Testis (tissue), 3 donors: ENCODE results near the gene TMIGD1. TPM values are rescaled to one million over a fixed set of nuclear protein-coding genes. Genes with fewer than 3 reads are reported as not detected.

Experiments used
- DNase-seq: peaks from one replicate; pipeline ENCODE4 v3.0.0-alpha.2; 2019
- H3K27ac ChIP-seq, 2 donors: fragments of 200-600 bp; sonication (generic); one replicate each; pipeline ENCODE4 v1.5.1; 2019
- H3K27me3 ChIP-seq: fragments of 200-600 bp; sonication (generic); one replicate; pipeline ENCODE4 v1.5.1; 2019
- H3K36me3 ChIP-seq: fragments of 200-600 bp; sonication (generic); one replicate; pipeline ENCODE4 v1.5.1; 2017; ENCODE audit warnings: low read depth; ENCODE audit errors: missing control alignments
- H3K4me1 ChIP-seq: fragments of 200-600 bp; sonication (generic); one replicate; pipeline ENCODE4 v1.5.1; 2019
- H3K4me3 ChIP-seq, 2 donors: fragments of 200-600 bp; sonication (generic); one replicate each; pipeline ENCODE4 v1.5.1; 2017 to 2019
- H3K9me3 ChIP-seq: fragments of 200-600 bp; sonication (generic); one replicate; pipeline ENCODE4 v1.5.1; 2017
- POLR2A ChIP-seq: fragments of 450-650 bp; IDR thresholded peaks from one replicate; pipeline ENCODE4 v1.6.1; 2017; ENCODE audit warnings: antibody characterized with exemption, mild to moderate bottlenecking, moderate library complexity
- WGBS, 2 donors: methylation state at CpG; one replicate each; pipeline ENCODE4 v1.1.5; 2018; 5-methylcytosine and 5-hydroxymethylcytosine counted together
- intact Hi-C: fragments of 100-400 bp; cut with DNase I; formaldehyde crosslinking; loops from one replicate; pipeline ENCODE4 v1.15.1; 2023; ENCODE audit warnings: low total_unique reads
- polyA plus RNA-seq: library from polyadenylated mRNA; stranded (reverse); fragments of 350-450 nt; fragmentation: Illumina TruSeq; extraction: RNeasy Lipid Tissue Mini Kit (QIAGEN cat#74804); gene quantifications from one replicate; pipeline ENCODE4 v1.2.3, GENCODE V29; 2014; ENCODE audit warnings: low read depth, low replicate concordance; ENCODE audit not compliant: insufficient read depth
- total RNA-seq, 2 donors: library from RNA; depleted of rRNA; stranded (reverse); fragments of >200 nt; gene quantifications; one replicate each; pipeline ENCODE4 v1.2.3, GENCODE V29; 2016
- TF ChIP-seq, protein P1 (sequence below), 3 experiments: fragments of 450-650 bp in 2 of 3; fragments of 200-600 bp in 1 of 3; sonication (generic) in 1 of 3; IDR thresholded peaks; one replicate each; pipeline ENCODE4 v1.5.1; 2016 to 2019; ENCODE audit warnings: antibody characterized with exemption in 3 of 3, mild to moderate bottlenecking in 2 of 3, moderate library complexity in 1 of 3

The TMIGD1 gene
- total and polyA plus RNA-seq, 3 donors from 2014 or later: not detected

DNA sequence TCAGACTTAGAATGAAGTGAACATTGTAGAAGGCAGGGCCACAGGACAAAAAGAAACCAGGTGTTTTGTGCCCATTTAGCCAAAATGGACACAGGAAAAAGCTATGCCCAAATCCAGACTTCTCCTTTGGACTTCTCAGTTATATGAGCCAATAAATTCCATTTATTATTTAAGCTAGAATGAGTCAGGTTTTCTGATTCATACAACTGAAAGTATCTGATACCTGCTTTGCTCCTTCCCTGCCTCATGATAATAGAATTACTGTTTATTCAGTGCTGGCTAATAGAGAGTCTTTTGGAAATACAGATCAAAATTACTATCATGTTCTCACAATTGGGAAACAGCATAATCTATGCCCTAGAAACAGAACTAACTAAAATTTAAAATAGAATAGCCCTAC, 36.1 kb upstream of the TMIGD1 start:
- Histone ChIP-seq H3K27ac (no peak overlapping the region), H3K36me3 (no peaks in the 10 kb centered on the region), H3K4me1 (no peaks in the 10 kb centered on the region), H3K9me3 (no peaks in the 10 kb centered on the region), H3K4me3 (no peak overlapping the region), H3K27me3 (no peaks in the 10 kb centered on the region)
- TF ChIP-seq POLR2A: no peak
- TF ChIP-seq, protein P1, sequence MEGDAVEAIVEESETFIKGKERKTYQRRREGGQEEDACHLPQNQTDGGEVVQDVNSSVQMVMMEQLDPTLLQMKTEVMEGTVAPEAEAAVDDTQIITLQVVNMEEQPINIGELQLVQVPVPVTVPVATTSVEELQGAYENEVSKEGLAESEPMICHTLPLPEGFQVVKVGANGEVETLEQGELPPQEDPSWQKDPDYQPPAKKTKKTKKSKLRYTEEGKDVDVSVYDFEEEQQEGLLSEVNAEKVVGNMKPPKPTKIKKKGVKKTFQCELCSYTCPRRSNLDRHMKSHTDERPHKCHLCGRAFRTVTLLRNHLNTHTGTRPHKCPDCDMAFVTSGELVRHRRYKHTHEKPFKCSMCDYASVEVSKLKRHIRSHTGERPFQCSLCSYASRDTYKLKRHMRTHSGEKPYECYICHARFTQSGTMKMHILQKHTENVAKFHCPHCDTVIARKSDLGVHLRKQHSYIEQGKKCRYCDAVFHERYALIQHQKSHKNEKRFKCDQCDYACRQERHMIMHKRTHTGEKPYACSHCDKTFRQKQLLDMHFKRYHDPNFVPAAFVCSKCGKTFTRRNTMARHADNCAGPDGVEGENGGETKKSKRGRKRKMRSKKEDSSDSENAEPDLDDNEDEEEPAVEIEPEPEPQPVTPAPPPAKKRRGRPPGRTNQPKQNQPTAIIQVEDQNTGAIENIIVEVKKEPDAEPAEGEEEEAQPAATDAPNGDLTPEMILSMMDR (IDR thresholded peaks at IDR 0.05): no peak
- no peak for DNase-seq
- intact Hi-C loops: no loop called here

DNA sequence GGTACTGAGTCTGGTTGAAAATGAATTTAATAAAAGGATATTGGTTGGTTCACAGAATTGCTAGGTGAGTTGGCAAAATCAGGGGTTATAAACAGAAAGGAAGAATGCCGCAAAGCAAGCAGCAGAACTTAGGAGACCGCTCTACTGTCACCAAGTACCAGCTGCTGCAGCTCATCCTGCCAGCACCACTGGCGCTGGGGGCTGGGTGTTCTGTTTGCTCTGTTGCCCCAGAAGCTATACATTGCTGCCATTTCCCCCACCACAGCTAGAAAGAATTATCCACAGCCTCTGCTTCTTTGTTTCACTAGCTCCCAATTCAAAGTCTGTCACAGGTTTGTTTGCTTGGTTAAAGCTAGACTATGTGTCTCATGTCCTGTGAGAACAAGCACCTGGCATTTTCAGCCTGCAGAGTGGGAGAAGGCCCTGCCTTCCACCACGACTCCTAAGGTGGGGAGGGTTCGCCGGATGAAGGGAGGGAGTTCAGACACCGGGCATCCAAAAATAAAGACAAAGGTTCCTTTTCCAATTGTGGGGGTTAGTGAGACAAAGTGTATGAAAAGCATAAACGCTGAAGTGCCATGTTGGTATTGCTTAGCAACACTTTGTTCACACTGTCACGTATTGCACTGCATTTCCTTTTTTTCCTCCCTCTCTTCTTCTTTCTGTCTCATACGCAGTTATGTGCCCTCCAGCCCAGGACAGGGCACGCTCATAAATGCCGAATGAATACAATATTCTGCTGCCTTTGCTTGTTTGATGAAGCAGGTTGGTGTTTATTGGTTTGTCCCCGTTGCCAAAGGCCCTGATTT, 35.3 kb upstream of the TMIGD1 start:
- no peaks in the 10 kb centered on the region for H3K9me3 ChIP-seq
- no peaks in the 10 kb centered on the region for H3K36me3 ChIP-seq
- TF ChIP-seq POLR2A: no peak
- H3K27me3 ChIP-seq: no peaks in the 10 kb centered on the region
- H3K4me1 ChIP-seq: no peaks in the 10 kb centered on the region
- DNase-seq: no peak
- 86 to 87% methylated on average over 13 of the region's 13 CpGs for WGBS, 2 donors
- intact Hi-C loops: no loop called here
- H3K27ac ChIP-seq: no peak overlapping the region
- H3K4me3 ChIP-seq: no peak overlapping the region

DNA sequence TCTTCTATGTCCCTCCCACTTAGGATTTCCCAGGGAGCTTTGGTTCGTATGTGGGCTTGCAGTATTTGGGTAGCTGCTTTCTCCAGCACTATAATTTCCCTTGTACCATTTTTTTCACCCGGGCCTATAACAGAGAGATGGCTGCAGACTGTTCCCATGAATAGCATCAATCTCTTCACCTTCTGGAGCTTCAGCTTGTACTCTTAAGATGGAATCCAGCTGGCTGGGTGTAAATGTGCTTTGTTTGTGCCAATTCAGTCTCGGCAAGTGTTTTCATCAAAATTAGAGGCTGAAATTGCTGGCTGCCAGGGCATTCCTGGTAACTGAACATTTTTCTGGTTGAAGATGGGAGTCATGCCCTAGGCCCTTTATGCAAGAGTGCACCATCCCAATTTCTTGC, 32.7 kb upstream of the TMIGD1 start:
- no peak overlapping the region for H3K27ac ChIP-seq
- intact Hi-C loops: no loop called here

DNA sequence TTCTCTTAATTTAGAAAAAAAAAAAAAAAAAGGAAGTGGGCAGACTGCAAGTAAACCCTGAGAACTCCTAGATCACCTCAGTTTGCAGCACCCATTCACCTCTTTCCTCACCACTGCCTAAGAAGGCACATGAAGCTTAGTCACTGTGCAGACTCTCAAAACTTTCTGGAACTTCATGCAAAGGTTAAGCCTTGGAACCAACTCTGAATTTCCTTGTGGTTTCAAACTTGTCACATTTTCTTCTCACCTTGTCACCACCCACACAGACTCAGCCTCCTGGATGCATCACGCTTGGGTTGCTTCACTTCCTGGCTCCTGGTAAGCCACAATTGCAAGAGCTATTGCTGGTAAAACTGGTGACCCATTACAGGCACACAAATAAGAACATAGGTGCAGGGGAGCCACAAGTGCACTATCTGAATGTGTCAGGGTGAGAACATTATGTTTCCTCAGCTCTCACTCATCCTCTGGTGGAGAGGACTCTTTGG, 29.9 kb upstream of the TMIGD1 start:
- H3K9me3 ChIP-seq: no peaks in the 10 kb centered on the region
- 60 to 75% methylated on average over 1 of the region's 1 CpG for WGBS, 2 donors
- intact Hi-C loops: no loop called here
- H3K27ac ChIP-seq: no peak overlapping the region
- no peaks in the 10 kb centered on the region for H3K36me3 ChIP-seq
- H3K4me3 ChIP-seq: no peak overlapping the region
- TF ChIP-seq, protein P1 (IDR thresholded peaks at IDR 0.05): no peak
- no peak for TF ChIP-seq POLR2A
- no peaks in the 10 kb centered on the region for H3K27me3 ChIP-seq
- H3K4me1 ChIP-seq: no peaks in the 10 kb centered on the region
- no peak for DNase-seq

More for the DNA sequence above, 32.7 kb upstream of the TMIGD1 start:
- Histone ChIP-seq H3K36me3 (no peaks in the 10 kb centered on the region), H3K27me3 (no peaks in the 10 kb centered on the region), H3K4me1 (no peaks in the 10 kb centered on the region), H3K4me3 (no peak overlapping the region), H3K9me3 (no peaks in the 10 kb centered on the region)
- TF ChIP-seq, protein P1 (IDR thresholded peaks at IDR 0.05): no peak
- no peak for TF ChIP-seq POLR2A
- no peak for DNase-seq
- 46 to 64% methylated on average over 3 of the region's 3 CpGs for WGBS, 2 donors

DNA sequence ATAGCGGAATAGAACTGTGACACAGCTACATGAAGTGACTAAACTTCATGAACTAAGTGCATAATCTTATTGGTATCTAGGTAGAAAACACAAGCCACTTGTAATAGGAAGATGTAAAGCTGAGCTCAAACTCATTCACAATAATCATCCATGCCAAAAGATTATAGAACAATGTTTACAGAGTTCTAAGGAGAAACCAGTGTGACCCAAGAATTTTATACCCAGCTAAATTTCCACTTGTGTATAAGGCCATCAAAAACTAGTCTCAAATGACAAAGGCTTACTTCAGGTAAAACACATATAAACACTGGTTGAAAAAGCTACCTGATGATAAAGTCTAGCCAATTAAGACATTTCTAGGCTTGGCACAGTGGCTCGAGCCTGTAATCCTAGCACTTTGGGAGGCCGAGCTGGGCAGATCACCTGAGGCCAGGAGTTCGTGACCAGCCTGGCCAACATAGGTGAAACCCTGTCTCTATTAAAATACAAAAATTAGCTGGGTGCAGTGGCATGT, 28.0 kb upstream of the TMIGD1 start:
- no peak for TF ChIP-seq POLR2A
- TF ChIP-seq, protein P1 (IDR thresholded peaks at IDR 0.05): no peak
- Histone ChIP-seq H3K4me1 (no peaks in the 10 kb centered on the region), H3K36me3 (no peaks in the 10 kb centered on the region), H3K4me3 (no peak overlapping the region), H3K27me3 (no peaks in the 10 kb centered on the region), H3K9me3 (no peaks in the 10 kb centered on the region), H3K27ac (no peak overlapping the region)
- 93 to 96% methylated on average over 4 of the region's 4 CpGs for WGBS, 2 donors
- DNase-seq: no peak
- intact Hi-C loops: no loop called here
